ENCODE measurements around the gene FOSL2. TPM values are rescaled to one million over a fixed set of nuclear protein-coding genes. Genes with fewer than 3 reads are reported as not detected.

The FOSL2 gene
- total RNA-seq, 1 experiment from 2014 or later = 44.8 TPM

DNA sequence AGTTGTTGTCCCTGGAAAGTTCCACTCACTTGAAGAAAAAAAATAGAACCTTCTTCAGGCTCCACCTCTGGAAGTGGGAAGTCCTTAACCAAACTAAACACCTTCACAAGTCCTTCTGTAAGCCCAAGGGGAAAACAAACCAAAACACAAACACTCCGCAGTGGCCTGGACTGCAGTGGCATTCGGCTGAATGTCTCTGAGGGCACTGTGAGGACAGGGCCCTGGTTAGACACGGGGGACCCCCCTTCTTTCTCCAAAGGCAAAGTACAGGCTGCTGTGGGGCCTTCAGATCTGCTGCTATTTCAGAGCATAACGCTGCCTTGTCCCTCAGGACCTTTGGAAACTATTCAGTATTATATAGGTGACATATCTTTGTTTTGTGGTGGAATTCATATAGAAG lies 28.1 kb downstream of the FOSL2 start:
- ATAC-seq (no peak), DNase-seq (ENCODE audit: low read depth, low spot score) (no peak)
- no peak for TF ChIP-seq YY1 (IDR thresholded peaks at IDR 0.05; ENCODE audit: extremely low read depth, insufficient replicate concordance, low read depth, low read length)
- no peak for TF ChIP-seq SIN3A (IDR thresholded peaks at IDR 0.05; ENCODE audit: low read depth)
- TF ChIP-seq EZH2 (IDR thresholded peaks at IDR 0.05) = no peak
- TF ChIP-seq JUND (IDR thresholded peaks at IDR 0.05) = no peak
- TF ChIP-seq SP1 (IDR thresholded peaks at IDR 0.05; ENCODE audit: low read depth) = no peak
- TF ChIP-seq, protein P1, sequence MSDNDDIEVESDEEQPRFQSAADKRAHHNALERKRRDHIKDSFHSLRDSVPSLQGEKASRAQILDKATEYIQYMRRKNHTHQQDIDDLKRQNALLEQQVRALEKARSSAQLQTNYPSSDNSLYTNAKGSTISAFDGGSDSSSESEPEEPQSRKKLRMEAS (IDR thresholded peaks at IDR 0.05) = no peak
- TF ChIP-seq, protein P2, sequence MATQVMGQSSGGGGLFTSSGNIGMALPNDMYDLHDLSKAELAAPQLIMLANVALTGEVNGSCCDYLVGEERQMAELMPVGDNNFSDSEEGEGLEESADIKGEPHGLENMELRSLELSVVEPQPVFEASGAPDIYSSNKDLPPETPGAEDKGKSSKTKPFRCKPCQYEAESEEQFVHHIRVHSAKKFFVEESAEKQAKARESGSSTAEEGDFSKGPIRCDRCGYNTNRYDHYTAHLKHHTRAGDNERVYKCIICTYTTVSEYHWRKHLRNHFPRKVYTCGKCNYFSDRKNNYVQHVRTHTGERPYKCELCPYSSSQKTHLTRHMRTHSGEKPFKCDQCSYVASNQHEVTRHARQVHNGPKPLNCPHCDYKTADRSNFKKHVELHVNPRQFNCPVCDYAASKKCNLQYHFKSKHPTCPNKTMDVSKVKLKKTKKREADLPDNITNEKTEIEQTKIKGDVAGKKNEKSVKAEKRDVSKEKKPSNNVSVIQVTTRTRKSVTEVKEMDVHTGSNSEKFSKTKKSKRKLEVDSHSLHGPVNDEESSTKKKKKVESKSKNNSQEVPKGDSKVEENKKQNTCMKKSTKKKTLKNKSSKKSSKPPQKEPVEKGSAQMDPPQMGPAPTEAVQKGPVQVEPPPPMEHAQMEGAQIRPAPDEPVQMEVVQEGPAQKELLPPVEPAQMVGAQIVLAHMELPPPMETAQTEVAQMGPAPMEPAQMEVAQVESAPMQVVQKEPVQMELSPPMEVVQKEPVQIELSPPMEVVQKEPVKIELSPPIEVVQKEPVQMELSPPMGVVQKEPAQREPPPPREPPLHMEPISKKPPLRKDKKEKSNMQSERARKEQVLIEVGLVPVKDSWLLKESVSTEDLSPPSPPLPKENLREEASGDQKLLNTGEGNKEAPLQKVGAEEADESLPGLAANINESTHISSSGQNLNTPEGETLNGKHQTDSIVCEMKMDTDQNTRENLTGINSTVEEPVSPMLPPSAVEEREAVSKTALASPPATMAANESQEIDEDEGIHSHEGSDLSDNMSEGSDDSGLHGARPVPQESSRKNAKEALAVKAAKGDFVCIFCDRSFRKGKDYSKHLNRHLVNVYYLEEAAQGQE (IDR thresholded peaks at IDR 0.05; ENCODE audit: low read depth) = no peak
- TF ChIP-seq TCF7L2 (IDR thresholded peaks at IDR 0.05; ENCODE audit: borderline replicate concordance, extremely low read depth, insufficient read depth, insufficient read length) = no peak
- TF ChIP-seq, protein P3, sequence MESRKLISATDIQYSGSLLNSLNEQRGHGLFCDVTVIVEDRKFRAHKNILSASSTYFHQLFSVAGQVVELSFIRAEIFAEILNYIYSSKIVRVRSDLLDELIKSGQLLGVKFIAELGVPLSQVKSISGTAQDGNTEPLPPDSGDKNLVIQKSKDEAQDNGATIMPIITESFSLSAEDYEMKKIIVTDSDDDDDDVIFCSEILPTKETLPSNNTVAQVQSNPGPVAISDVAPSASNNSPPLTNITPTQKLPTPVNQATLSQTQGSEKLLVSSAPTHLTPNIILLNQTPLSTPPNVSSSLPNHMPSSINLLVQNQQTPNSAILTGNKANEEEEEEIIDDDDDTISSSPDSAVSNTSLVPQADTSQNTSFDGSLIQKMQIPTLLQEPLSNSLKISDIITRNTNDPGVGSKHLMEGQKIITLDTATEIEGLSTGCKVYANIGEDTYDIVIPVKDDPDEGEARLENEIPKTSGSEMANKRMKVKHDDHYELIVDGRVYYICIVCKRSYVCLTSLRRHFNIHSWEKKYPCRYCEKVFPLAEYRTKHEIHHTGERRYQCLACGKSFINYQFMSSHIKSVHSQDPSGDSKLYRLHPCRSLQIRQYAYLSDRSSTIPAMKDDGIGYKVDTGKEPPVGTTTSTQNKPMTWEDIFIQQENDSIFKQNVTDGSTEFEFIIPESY (IDR thresholded peaks at IDR 0.05; ENCODE audit: extremely low read depth, insufficient replicate concordance, low read length) = no peak
- TF ChIP-seq SRF (IDR thresholded peaks at IDR 0.05; ENCODE audit: low read depth) = no peak
- TF ChIP-seq CEBPB (IDR thresholded peaks at IDR 0.05; ENCODE audit: low read depth) = no peak
- TF ChIP-seq, protein P4, sequence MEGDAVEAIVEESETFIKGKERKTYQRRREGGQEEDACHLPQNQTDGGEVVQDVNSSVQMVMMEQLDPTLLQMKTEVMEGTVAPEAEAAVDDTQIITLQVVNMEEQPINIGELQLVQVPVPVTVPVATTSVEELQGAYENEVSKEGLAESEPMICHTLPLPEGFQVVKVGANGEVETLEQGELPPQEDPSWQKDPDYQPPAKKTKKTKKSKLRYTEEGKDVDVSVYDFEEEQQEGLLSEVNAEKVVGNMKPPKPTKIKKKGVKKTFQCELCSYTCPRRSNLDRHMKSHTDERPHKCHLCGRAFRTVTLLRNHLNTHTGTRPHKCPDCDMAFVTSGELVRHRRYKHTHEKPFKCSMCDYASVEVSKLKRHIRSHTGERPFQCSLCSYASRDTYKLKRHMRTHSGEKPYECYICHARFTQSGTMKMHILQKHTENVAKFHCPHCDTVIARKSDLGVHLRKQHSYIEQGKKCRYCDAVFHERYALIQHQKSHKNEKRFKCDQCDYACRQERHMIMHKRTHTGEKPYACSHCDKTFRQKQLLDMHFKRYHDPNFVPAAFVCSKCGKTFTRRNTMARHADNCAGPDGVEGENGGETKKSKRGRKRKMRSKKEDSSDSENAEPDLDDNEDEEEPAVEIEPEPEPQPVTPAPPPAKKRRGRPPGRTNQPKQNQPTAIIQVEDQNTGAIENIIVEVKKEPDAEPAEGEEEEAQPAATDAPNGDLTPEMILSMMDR (IDR thresholded peaks at IDR 0.05 in 2 of 3, conservative IDR thresholded peaks at IDR 0.05 in 1 of 3; ENCODE audit: borderline replicate concordance in 1 of 3, insufficient read depth in 1 of 3, low read depth in 2 of 3, low read length in 2 of 3) = no peak
- TF ChIP-seq ELF1 (IDR thresholded peaks at IDR 0.05; ENCODE audit: borderline replicate concordance, low read depth) = no peak
- TF ChIP-seq, protein P5, sequence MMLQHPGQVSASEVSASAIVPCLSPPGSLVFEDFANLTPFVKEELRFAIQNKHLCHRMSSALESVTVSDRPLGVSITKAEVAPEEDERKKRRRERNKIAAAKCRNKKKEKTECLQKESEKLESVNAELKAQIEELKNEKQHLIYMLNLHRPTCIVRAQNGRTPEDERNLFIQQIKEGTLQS (IDR thresholded peaks at IDR 0.05) = no peak
- TF ChIP-seq EGR1 (IDR thresholded peaks at IDR 0.05; ENCODE audit: low read depth) = no peak
- no peak for TF ChIP-seq EZH2phosphoT487 (IDR thresholded peaks at IDR 0.05; ENCODE audit: borderline replicate concordance)
- TF ChIP-seq FOSL1 (IDR thresholded peaks at IDR 0.05; ENCODE audit: low read depth) = no peak
- no peak for TF ChIP-seq ZFX (IDR thresholded peaks at IDR 0.05)
- no peak for TF ChIP-seq ZNF274 (IDR thresholded peaks at IDR 0.05; ENCODE audit: low read depth, low read length)
- H3K4me3 ChIP-seq (replicated peaks in 1 of 2; ENCODE audit: low read depth in 1 of 2, low read length in 2 of 2) = no peak overlapping the region
- H3K79me2 ChIP-seq (ENCODE audit: insufficient read depth, low read length) = no peaks in the 10 kb centered on the region
- H3K27ac ChIP-seq (ENCODE audit: low read depth, low read length) = no peak overlapping the region
- intact Hi-C loops (cut with micrococcal nuclease) = no loop called here
- H3K9ac ChIP-seq (ENCODE audit: low read length) = no peak overlapping the region
- H4K20me1 ChIP-seq (ENCODE audit: insufficient read depth) = no peaks in the 10 kb centered on the region
- BruUV-seq (replicated peaks) = no TSS peak
- POLR2A ChIA-PET = interaction anchor here (0.7 kb wide), 1 partner anchor 116 kb away, joined by 3 read pairs; no protein-coding TSS in a partner anchor
- H3K4me1 ChIP-seq (ENCODE audit: control insufficient read depth in 1 of 2, insufficient read depth in 2 of 2, low read length in 2 of 2) = no peaks in the 10 kb centered on the region
- no peaks in the 10 kb centered on the region for H3K9me3 ChIP-seq (ENCODE audit: control insufficient read depth in 1 of 2, insufficient read depth in 1 of 2, low read depth in 1 of 2, low read length in 2 of 2)
- H3K36me3 ChIP-seq (ENCODE audit: control insufficient read depth in 1 of 2, insufficient read depth in 2 of 2, low read length in 2 of 2) = peaks cover 0 to 3% of the 10 kb centered on the region in 2 experiments; a peak in 1 of 4 replicates
- H3K4me2 ChIP-seq (ENCODE audit: low read length) = no peak overlapping the region
- no peak overlapping the region for H2AFZ ChIP-seq (ENCODE audit: low read depth, low read length, poor library complexity, severe bottlenecking)
- H3K9me2 ChIP-seq (ENCODE audit: insufficient read depth) = no peaks in the 10 kb centered on the region
- CTCF ChIA-PET = no interaction called here
- RAD21 ChIA-PET (ENCODE audit: low non-redundant PET in 1 of 2, low total read pairs in 2 of 2, uncharacterized antibody in 2 of 2, unreplicated experiment in 2 of 2) = no interaction called here
- H3K27me3 ChIP-seq (ENCODE audit: insufficient read depth, low read length) = no peaks in the 10 kb centered on the region

Measured in HCT116 (cell line).